ENCODE results near the gene S100A12.

S100A12 gene

DNA sequence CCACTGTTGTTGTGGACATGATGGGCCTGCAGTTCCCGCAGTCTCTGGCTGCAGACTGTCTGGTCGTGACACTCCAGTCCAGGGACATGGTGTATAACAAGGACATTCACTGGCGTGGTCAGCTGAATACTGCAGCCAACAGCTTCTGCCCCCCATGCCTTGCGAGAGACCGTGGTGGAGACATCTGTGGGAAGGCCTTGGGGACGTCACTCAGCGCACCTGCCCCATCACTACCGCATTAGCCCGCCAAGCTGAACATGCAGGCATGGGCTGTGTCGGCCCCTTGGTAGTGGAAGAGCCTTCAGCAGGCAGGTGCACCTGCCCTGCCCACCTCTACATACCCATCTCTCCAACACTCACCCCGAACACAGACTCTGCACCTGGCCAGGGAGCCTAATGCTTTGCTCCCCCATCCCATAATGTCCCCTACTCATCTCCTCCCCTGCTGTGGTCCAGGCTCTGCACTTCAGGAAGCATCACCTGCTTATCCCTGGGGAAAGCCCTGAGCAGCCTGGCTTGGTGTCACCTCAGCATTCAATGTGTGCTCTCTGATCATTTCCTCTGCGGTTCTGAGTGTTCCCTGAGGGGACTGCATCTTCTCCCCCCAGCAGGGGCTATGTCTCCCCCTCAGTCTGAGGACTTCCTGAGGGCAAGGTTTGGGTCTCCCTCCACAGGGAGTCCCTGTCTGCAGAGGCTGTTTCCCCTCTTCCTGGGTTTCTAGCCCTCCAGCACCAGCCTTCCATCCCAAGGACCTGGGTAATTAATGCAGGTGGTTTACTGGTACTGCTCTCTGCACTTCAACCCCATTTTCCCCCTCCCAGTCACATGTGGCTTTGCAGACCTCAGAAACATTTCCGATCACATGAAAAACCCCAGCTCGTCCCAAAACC, 30.0 kb downstream of the S100A12 start:
- TF ChIP-seq ZFX (IDR thresholded peaks at IDR 0.05), result no peak
- TF ChIP-seq, protein P1, sequence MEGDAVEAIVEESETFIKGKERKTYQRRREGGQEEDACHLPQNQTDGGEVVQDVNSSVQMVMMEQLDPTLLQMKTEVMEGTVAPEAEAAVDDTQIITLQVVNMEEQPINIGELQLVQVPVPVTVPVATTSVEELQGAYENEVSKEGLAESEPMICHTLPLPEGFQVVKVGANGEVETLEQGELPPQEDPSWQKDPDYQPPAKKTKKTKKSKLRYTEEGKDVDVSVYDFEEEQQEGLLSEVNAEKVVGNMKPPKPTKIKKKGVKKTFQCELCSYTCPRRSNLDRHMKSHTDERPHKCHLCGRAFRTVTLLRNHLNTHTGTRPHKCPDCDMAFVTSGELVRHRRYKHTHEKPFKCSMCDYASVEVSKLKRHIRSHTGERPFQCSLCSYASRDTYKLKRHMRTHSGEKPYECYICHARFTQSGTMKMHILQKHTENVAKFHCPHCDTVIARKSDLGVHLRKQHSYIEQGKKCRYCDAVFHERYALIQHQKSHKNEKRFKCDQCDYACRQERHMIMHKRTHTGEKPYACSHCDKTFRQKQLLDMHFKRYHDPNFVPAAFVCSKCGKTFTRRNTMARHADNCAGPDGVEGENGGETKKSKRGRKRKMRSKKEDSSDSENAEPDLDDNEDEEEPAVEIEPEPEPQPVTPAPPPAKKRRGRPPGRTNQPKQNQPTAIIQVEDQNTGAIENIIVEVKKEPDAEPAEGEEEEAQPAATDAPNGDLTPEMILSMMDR (conservative IDR thresholded peaks at IDR 0.05), result no peak
- H3K27ac ChIP-seq, result no peak overlapping the region

DNA sequence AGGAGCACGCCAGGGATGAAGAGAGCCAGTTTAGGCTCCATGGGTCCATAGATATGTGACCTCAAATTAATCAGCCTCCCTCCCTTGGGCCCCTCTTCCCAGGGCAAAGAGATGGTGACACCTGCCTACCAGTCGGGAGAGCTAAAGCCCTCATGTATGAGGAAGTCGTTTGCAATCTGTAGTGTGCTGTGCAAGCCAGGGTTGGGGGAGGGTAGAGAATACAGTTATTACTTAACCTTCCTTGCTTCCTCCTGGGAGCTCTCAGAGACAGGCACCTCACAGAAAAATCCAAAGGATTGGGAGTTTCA, 30.7 kb downstream of the S100A12 start:
- TF ChIP-seq ZFX (IDR thresholded peaks at IDR 0.05), result no peak
- TF ChIP-seq, protein P1 (conservative IDR thresholded peaks at IDR 0.05), result no peak
- H3K27ac ChIP-seq, result no peak overlapping the region

DNA sequence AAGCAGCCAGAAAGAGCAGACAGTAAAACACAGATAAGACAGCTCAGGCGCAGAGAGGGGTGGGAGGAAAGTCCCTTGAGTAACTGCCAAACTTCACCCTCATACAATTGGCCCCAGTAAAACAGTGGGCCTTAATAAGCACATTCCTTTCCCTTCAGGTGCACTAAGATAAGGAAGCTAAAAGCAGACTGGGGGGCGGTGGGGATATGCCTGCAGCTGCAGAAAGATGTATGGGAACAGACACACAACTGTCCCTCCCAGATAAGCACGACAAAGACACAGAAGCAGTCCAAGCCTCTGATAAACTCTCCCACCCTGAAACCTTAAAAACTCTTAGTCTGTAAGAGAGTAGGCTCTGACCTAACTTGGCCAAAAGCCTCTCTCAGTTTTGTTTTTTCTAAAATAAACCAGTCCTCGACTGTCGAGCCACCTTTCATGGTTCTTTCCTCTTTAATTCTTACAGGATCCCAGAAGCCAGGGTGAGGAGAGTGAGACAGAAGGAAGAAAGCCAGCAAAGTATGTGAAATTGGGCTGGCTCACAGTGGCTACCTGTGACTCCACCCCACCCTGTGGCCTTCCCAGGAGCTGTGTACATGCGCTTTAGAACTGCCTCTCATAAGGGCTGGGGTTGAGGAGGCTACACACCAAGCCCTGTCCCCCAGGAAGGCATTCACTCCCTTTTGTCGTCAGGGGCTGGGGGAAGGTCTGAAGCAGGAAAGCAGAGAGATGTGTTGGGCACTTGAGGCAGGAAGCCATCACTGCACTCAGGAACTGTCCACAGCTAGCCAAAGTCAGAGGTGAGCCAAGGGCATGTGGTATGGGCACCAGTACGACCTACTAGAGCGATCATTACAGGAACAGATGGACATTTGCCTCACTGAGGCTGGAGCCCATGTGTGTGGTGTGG, 31.4 kb downstream of the S100A12 start:
- no peak overlapping the region for H3K27ac ChIP-seq
- no peak for TF ChIP-seq ZFX (IDR thresholded peaks at IDR 0.05)
- TF ChIP-seq, protein P1 (conservative IDR thresholded peaks at IDR 0.05), result no peak

DNA sequence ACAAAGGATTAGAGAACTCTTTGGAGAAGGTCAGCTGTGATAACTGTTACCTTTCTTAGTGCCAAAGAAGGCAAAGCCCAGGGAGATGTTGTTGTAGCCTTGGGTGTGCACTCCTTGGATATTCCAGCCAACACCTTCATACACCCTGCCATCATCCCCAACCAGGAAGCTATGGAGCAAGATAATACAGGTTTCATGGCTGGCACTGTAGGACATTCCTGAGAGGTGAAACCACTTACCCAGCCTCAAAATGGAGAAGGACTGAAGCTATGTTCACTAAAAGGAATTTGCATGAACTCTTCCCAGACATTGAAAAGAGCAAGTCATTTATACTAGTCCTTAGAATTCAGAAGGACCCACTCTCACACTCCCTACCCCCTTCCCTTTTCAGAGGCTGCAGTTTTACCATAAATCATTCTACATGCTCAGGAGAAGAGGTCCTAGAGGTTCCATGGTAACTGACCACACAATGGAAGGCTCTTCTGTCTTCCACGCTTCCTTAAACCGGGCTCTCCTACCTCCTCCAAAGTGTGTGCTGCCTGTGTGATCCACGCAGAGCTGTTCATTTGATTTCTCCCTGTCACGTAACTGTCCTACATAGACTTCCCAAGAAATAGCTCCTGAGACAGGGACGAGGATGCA, 32.3 kb downstream of the S100A12 start:
- no peak overlapping the region for H3K27ac ChIP-seq

DNA sequence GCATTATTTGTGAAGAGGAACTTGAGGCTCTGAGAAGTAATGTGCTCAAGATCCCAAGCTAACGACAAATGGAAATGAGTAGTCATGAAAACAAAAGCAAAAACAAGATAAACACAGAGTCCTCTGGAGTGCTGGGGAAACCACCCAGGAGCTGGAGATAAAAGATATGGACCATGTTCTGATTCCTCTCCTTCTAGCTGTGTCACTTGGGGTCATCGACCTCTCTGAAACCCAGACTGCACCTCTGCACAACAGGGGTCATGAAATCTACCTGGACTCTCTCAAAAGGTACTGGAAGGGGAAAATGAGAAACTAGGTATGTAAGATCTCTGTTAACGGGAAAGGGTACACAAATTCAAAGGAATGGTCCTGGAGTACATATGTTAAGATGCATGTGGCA, 33.2 kb downstream of the S100A12 start:
- no peak overlapping the region for H3K27ac ChIP-seq
- TF ChIP-seq, protein P1 (conservative IDR thresholded peaks at IDR 0.05), result no peak
- no peak for TF ChIP-seq ZFX (IDR thresholded peaks at IDR 0.05)

More for the DNA sequence above, 32.3 kb downstream of the S100A12 start:
- TF ChIP-seq, protein P1 (conservative IDR thresholded peaks at IDR 0.05), result no peak
- no peak for TF ChIP-seq ZFX (IDR thresholded peaks at IDR 0.05)

DNA sequence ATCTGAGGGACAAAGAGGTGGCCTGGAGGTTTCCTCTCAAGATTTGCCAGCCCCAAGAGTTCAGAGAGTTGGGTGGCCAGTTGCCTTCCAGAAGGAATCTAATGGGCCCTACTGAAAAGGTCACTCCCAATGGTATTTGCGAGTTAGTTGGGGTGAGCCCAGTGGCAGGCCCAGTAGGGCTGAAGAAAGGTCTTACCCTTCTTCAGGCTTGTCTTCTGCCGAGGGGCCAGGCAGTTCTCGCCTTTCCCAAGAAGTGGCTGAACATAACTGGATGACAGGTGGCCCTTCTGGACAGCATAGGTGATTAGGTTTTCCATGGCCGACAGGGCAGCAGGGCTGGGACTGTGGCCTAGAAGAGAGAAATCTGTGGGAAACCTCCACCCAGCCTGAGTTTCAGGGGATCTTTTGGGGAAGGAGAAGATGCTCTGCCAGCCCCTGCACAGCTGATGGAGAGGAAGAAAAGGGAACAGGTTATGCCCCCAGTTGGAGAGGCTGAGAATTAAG, 33.9 kb downstream of the S100A12 start:
- TF ChIP-seq, protein P1 (conservative IDR thresholded peaks at IDR 0.05), result no peak
- no peak for TF ChIP-seq ZFX (IDR thresholded peaks at IDR 0.05)
- no peak overlapping the region for H3K27ac ChIP-seq

Data from C4-2B (cell line).